ENCODE data around the gene GALNTL6. TPM values are rescaled to one million over a fixed set of nuclear protein-coding genes. Genes with fewer than 3 reads are reported as not detected.

Gene GALNTL6
- total and polyA plus RNA-seq, 2 of the 4 experiments (the other 2 are of a cell fraction) = under 0.01 TPM; not detected in 1

GRCh38 chr4:173012608-173013007 is 1199.4 kb downstream of the GALNTL6 start:
- DNase-seq = no peak
- no peak overlapping the region for H2BK20ac ChIP-seq (ENCODE audit: low read depth, low read length)
- ChIA-PET POLR2A (ENCODE audit: unreplicated experiment) (no interaction called here), CTCF (interaction anchor here (0.5 to 2.5 kb wide), 8 partner anchors 11 to 482 kb away, joined by 3 to 26 read pairs (median 10); no protein-coding TSS in a partner anchor)
- no peak overlapping the region for H2BK15ac ChIP-seq (ENCODE audit: low read depth, low read length)
- no peak overlapping the region for H4K91ac ChIP-seq (ENCODE audit: insufficient read depth, low read depth, low read length)
- no peak overlapping the region for H3K27ac ChIP-seq (ENCODE audit: insufficient read depth, low read length)
- no peak for ATAC-seq (ENCODE audit: low read depth)
- no peak overlapping the region for H2AK9ac ChIP-seq (replicated peaks; ENCODE audit: low read depth, low read length, poor library complexity)
- no CpG with 5 or more reads among the region's 8 CpGs for WGBS, 2 experiments (ENCODE audit: extremely low coverage in 2 of 2, insufficient read length in 1 of 2)
- H3K4me3 ChIP-seq (ENCODE audit: insufficient read depth, low read depth, low read length) = no peak overlapping the region
- in situ Hi-C loops (cut with MboI; ENCODE audit: low sequenced_read_pairs) = no loop called here
- H3K36me3 ChIP-seq (ENCODE audit: control insufficient read depth, insufficient read depth, low read length) = no peaks in the 10 kb centered on the region
- no TSS peak for BruUV-seq (replicated peaks)
- no peaks in the 10 kb centered on the region for H4K20me1 ChIP-seq (ENCODE audit: insufficient read depth, low read length)
- H4K5ac ChIP-seq (ENCODE audit: low read depth, low read length) = no peak overlapping the region
- no peak overlapping the region for H3K4ac ChIP-seq (ENCODE audit: low read depth, low read length)
- no peaks in the 10 kb centered on the region for H3K9me3 ChIP-seq (ENCODE audit: control insufficient read depth, insufficient read depth, low read length)
- H3K9me1 ChIP-seq (ENCODE audit: insufficient read depth, low read length) = no peaks in the 10 kb centered on the region
- dilution Hi-C loops (cut with HindIII; ENCODE audit: low sequenced_read_pairs, unreplicated experiment) = loop anchor here (25.0 kb wide), 1 partner anchor 250 kb away; no protein-coding TSS in a partner anchor
- H3K4me1 ChIP-seq (ENCODE audit: control insufficient read depth, insufficient read depth, low read length) = peaks cover 1% of the 10 kb centered on the region; the same call in 1 of the 2 replicates
- H2AK5ac ChIP-seq (ENCODE audit: low read depth, low read length) = no peak overlapping the region
- H2BK120ac ChIP-seq (ENCODE audit: low read depth, low read length) = no peak overlapping the region
- H4K8ac ChIP-seq (ENCODE audit: low read depth in 2 of 2, low read length in 2 of 2) = no peak overlapping the region
- H2AFZ ChIP-seq (replicated peaks; ENCODE audit: low read length, poor library complexity) = no peak overlapping the region
- no peak overlapping the region for H3K9ac ChIP-seq (ENCODE audit: low read depth, low read length)
- H3K23ac ChIP-seq (ENCODE audit: low read depth, low read length) = no peak overlapping the region
- H3K18ac ChIP-seq (ENCODE audit: low read depth, low read length) = no peak overlapping the region
- H3K79me1 ChIP-seq (ENCODE audit: low read depth in 1 of 2, low read length in 2 of 2) = no peaks in the 10 kb centered on the region
- no peak overlapping the region for H2BK5ac ChIP-seq (ENCODE audit: low read depth, low read length, poor library complexity, severe bottlenecking)
- peaks cover 5% of the 10 kb centered on the region for H3K27me3 ChIP-seq (ENCODE audit: control insufficient read depth, insufficient read depth, low read length)
- intact Hi-C loops (cut with micrococcal nuclease) = loop anchor here (1.0 to 5.0 kb wide), 3 partner anchors 155 to 405 kb away; partner anchors contain the start of gene GALNT7
- no peak overlapping the region for H3K14ac ChIP-seq (replicated peaks; ENCODE audit: low read depth, low read length)
- no peak overlapping the region for H3K4me2 ChIP-seq (ENCODE audit: low read depth, low read length)
- no peak for TF ChIP-seq FOS (IDR thresholded peaks at IDR 0.05; ENCODE audit: low read depth, low read length)
- TF ChIP-seq RAD21 (IDR thresholded peaks at IDR 0.05; ENCODE audit: low read length) = no peak
- TF ChIP-seq MXI1 (IDR thresholded peaks at IDR 0.05; ENCODE audit: borderline replicate concordance, low read depth, low read length) = no peak
- TF ChIP-seq BHLHE40 (IDR thresholded peaks at IDR 0.05; ENCODE audit: low read depth, low read length) = no peak
- TF ChIP-seq CEBPB (IDR thresholded peaks at IDR 0.05; ENCODE audit: low read depth, low read length) = no peak
- no peak for TF ChIP-seq SMC3 (IDR thresholded peaks at IDR 0.05; ENCODE audit: low read depth, low read length)
- no peak for TF ChIP-seq MAZ (IDR thresholded peaks at IDR 0.05; ENCODE audit: borderline replicate concordance, low read depth, low read length)
- TF ChIP-seq, protein P1, sequence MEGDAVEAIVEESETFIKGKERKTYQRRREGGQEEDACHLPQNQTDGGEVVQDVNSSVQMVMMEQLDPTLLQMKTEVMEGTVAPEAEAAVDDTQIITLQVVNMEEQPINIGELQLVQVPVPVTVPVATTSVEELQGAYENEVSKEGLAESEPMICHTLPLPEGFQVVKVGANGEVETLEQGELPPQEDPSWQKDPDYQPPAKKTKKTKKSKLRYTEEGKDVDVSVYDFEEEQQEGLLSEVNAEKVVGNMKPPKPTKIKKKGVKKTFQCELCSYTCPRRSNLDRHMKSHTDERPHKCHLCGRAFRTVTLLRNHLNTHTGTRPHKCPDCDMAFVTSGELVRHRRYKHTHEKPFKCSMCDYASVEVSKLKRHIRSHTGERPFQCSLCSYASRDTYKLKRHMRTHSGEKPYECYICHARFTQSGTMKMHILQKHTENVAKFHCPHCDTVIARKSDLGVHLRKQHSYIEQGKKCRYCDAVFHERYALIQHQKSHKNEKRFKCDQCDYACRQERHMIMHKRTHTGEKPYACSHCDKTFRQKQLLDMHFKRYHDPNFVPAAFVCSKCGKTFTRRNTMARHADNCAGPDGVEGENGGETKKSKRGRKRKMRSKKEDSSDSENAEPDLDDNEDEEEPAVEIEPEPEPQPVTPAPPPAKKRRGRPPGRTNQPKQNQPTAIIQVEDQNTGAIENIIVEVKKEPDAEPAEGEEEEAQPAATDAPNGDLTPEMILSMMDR (conservative IDR thresholded peaks at IDR 0.05; ENCODE audit: low read depth, low read length) = no peak
- no peak for TF ChIP-seq CHD1 (IDR thresholded peaks at IDR 0.05; ENCODE audit: low read depth, low read length)
- no peak for TF ChIP-seq ELK1 (IDR thresholded peaks at IDR 0.05; ENCODE audit: borderline replicate concordance, low read depth, low read length)
- no peak for TF ChIP-seq MAFK (IDR thresholded peaks at IDR 0.05; ENCODE audit: low read depth, low read length)
- no peak for TF ChIP-seq RFX5 (IDR thresholded peaks at IDR 0.05; ENCODE audit: low read depth, low read length)
- no peak for TF ChIP-seq RCOR1 (IDR thresholded peaks at IDR 0.05; ENCODE audit: insufficient replicate concordance, low read length)
- TF ChIP-seq POLR2A (IDR thresholded peaks at IDR 0.05; ENCODE audit: low read depth, low read length) = no peak
- no peak for TF ChIP-seq NFE2L2 (IDR thresholded peaks at IDR 0.05; ENCODE audit: low read depth, low read length)
- no peak for TF ChIP-seq USF2 (IDR thresholded peaks at IDR 0.05; ENCODE audit: low read depth, low read length)
- H3K56ac ChIP-seq (ENCODE audit: extremely low read depth, insufficient read depth, low read length) = no peak overlapping the region
